HCT116 (cell line): ENCODE data around the gene NAPSA. TPM values are rescaled to one million over a fixed set of nuclear protein-coding genes. Genes with fewer than 3 reads are reported as not detected.

ENCODE experiments used
- ATAC-seq: fragments of 200-7000 bp; cut with Tn5 transposase; 2 replicates; pipeline ENCODE4 v1.9.1; 2020; ENCODE audit warnings: mild to moderate bottlenecking, moderate library complexity
- BruUV-seq: library from RNA; stranded (reverse); fragments of 400-500 nt; replicated peaks from 2 replicates; lab custom pipeline; 2021; lab: Mats Ljungman, UMichigan
- CTCF ChIA-PET: fragments of 300-600 bp; sonication (Branson Sonifier 250); formaldehyde crosslinking; loops from one replicate; lab custom pipeline; 2021; ENCODE audit warnings: antibody characterized with exemption; lab: Charles Lee
- POLR2A ChIA-PET: fragments of 300-600, 350-600 bp; sonication (Branson Sonifier 250); formaldehyde crosslinking; loops from one replicate; lab custom pipeline; 2021; ENCODE audit warnings: antibody characterized with exemption; lab: Charles Lee
- RAD21 ChIA-PET, 2 experiments: fragments of 300-600 bp; sonication (Branson Sonifier 250); formaldehyde crosslinking; loops; one replicate each; lab custom pipeline; 2023; ENCODE audit warnings: low total read pairs in 2 of 2; ENCODE audit not compliant: uncharacterized antibody in 2 of 2, unreplicated experiment in 2 of 2, low non-redundant PET in 1 of 2; lab: Charles Lee
- DNase-seq: peaks from one replicate; pipeline ENCODE4 v3.0.0-alpha.2; 2010; ENCODE audit warnings: low read depth, low spot score
- H2AFZ ChIP-seq: fragments of 200-600 bp; shearing (Covaris generic), sonication (generic); 2 replicates; pipeline ENCODE4 v1.6.1; 2017; ENCODE audit warnings: low read depth, mixed run types, mixed read lengths, antibody characterized with exemption, low read length; ENCODE audit not compliant: poor library complexity, severe bottlenecking
- H3K27ac ChIP-seq: 2 replicates; pipeline ENCODE4 v1.5.1; 2012; ENCODE audit warnings: low read depth, low read length
- H3K27me3 ChIP-seq: fragments of 200-600 bp; sonication (generic); 2 replicates; pipeline ENCODE4 v1.6.1; 2016; ENCODE audit warnings: mixed run types, low read length, mixed read lengths; ENCODE audit not compliant: insufficient read depth
- H3K36me3 ChIP-seq, 2 experiments: fragments of 200-500 bp in 1 of 2; fragments of 200-600 bp in 1 of 2; sonication (Bioruptor generic) in 1 of 2; sonication (generic) in 1 of 2; 2 replicates each; pipeline versions ENCODE4 v1.5.1 to v1.6.1; 2014 to 2016; ENCODE audit warnings: low read length in 2 of 2, inconsistent platforms in 1 of 2, mixed read lengths in 1 of 2, mixed run types in 1 of 2; ENCODE audit not compliant: insufficient read depth in 2 of 2, control insufficient read depth in 1 of 2
- H3K4me1 ChIP-seq, 2 experiments: fragments of 200-600 bp in 1 of 2; sonication (generic) in 1 of 2; 2 replicates each; pipeline versions ENCODE4 v1.5.1 to v1.6.1; 2012 to 2017; ENCODE audit warnings: low read length in 2 of 2, inconsistent platforms in 1 of 2, mild to moderate bottlenecking in 1 of 2, mixed read lengths in 1 of 2, mixed run types in 1 of 2, moderate library complexity in 1 of 2; ENCODE audit not compliant: insufficient read depth in 2 of 2, control insufficient read depth in 1 of 2
- H3K4me2 ChIP-seq: fragments of 200-600 bp; sonication (generic); 2 replicates; pipeline ENCODE4 v1.6.1; 2017; ENCODE audit warnings: mixed run types, low read length, mixed read lengths
- H3K4me3 ChIP-seq, 2 experiments: fragments of 200-600 bp in 1 of 2; sonication (generic) in 1 of 2; replicated peaks in 1 of 2; 2 replicates each; pipeline ENCODE4 v1.5.1; 2011 to 2016; ENCODE audit warnings: low read length in 2 of 2, control low read depth in 1 of 2, low read depth in 1 of 2, mild to moderate bottlenecking in 1 of 2, mixed read lengths in 1 of 2, mixed run types in 1 of 2
- H3K79me2 ChIP-seq: fragments of 200-600 bp; sonication (generic); 2 replicates; pipeline ENCODE4 v1.6.1; 2017; ENCODE audit warnings: mild to moderate bottlenecking, mixed run types, low read length, moderate library complexity, mixed read lengths; ENCODE audit not compliant: insufficient read depth
- H3K9ac ChIP-seq: fragments of 200-600 bp; sonication (generic); 2 replicates; pipeline ENCODE4 v1.6.1; 2016; ENCODE audit warnings: low read length, mixed read lengths
- H3K9me2 ChIP-seq: fragments of 200-600 bp; sonication (generic), shearing (Covaris generic); 2 replicates; pipeline ENCODE4 v1.6.1; 2017; ENCODE audit warnings: mixed run types, mild to moderate bottlenecking, moderate library complexity; ENCODE audit not compliant: insufficient read depth
- H3K9me3 ChIP-seq, 2 experiments: fragments of 200-500 bp in 1 of 2; fragments of 200-600 bp in 1 of 2; sonication (Bioruptor generic) in 1 of 2; sonication (generic) in 1 of 2; 2 replicates each; pipeline ENCODE4 v1.6.1; 2014 to 2017; ENCODE audit warnings: low read length in 2 of 2, mixed read lengths in 2 of 2, inconsistent platforms in 1 of 2, low read depth in 1 of 2, mild to moderate bottlenecking in 1 of 2, mixed run types in 1 of 2, moderate library complexity in 1 of 2; ENCODE audit not compliant: control insufficient read depth in 1 of 2, insufficient read depth in 1 of 2
- H4K20me1 ChIP-seq: fragments of 200-600 bp; sonication (generic), shearing (Covaris generic); 2 replicates; pipeline ENCODE4 v1.6.1; 2017; ENCODE audit warnings: mixed run types, mild to moderate bottlenecking, moderate library complexity; ENCODE audit not compliant: insufficient read depth
- CBX3 ChIP-seq: IDR thresholded peaks from 2 replicates; pipeline ENCODE4 v1.6.1; 2012; ENCODE audit warnings: low read depth
- EGR1 ChIP-seq: IDR thresholded peaks from 2 replicates; pipeline ENCODE4 v1.6.1; 2012; ENCODE audit warnings: low read depth
- EZH2 ChIP-seq: fragments of 200-600 bp; sonication (generic); IDR thresholded peaks from 2 replicates; pipeline ENCODE4 v1.6.1; 2017; ENCODE audit warnings: antibody characterized with exemption, mixed run types
- EZH2phosphoT487 ChIP-seq: fragments of 200-600 bp; IDR thresholded peaks from 2 replicates; pipeline ENCODE4 v1.6.1; 2018; ENCODE audit warnings: antibody characterized with exemption, borderline replicate concordance
- FOSL1 ChIP-seq: IDR thresholded peaks from 2 replicates; pipeline ENCODE4 v1.6.1; 2012; ENCODE audit warnings: low read depth
- REST ChIP-seq: IDR thresholded peaks from 2 replicates; pipeline ENCODE4 v1.6.1; 2012; ENCODE audit warnings: low read depth
- SIN3A ChIP-seq: IDR thresholded peaks from 2 replicates; pipeline ENCODE4 v1.6.1; 2012; ENCODE audit warnings: low read depth
- YY1 ChIP-seq: IDR thresholded peaks from 2 replicates; pipeline ENCODE4 v1.6.1; 2011; ENCODE audit warnings: low read length, low read depth, moderate library complexity, mild to moderate bottlenecking; ENCODE audit not compliant: insufficient replicate concordance; ENCODE audit errors: extremely low read depth
- ZBTB33 ChIP-seq: IDR thresholded peaks from 2 replicates; pipeline ENCODE4 v1.6.1; 2011; ENCODE audit warnings: mild to moderate bottlenecking, low read length, moderate library complexity; ENCODE audit not compliant: insufficient replicate concordance; ENCODE audit errors: extremely low read depth
- intact Hi-C: fragments of 100-400 bp; cut with micrococcal nuclease; formaldehyde crosslinking; loops from 2 replicates; pipeline ENCODE4 v1.10.0; 2022
- total RNA-seq: library from RNA; stranded (reverse); gene quantifications from one replicate; pipeline ENCODE4 v1.2.1, GENCODE V29; 2021; ENCODE audit not compliant: unreplicated experiment

NAPSA gene
- total RNA-seq, 1 experiment from 2014 or later: 4.4 TPM

- no peaks in the 10 kb centered on the region for H3K27me3 ChIP-seq
Measured at GRCh38 chr19:50333235-50333736, 32.2 kb downstream of the NAPSA start.

GRCh38 chr19:50332244-50333038, 33.0 kb downstream of the NAPSA start:
- no peaks in the 10 kb centered on the region for H3K36me3 ChIP-seq
- peaks cover 3% of the 10 kb centered on the region; the same call in 1 of the 2 replicates for H3K79me2 ChIP-seq
- ChIA-PET CTCF (no interaction called here), RAD21 (no interaction called here), POLR2A (interaction anchor here (0.5 kb wide), 1 partner anchor 393 kb away, joined by 4 read pairs; no protein-coding TSS in a partner anchor)
- intact Hi-C loops: no loop called here
- no peak for ATAC-seq
- peak overlapping the region; percentile 86 for H3K4me2 ChIP-seq
- TF ChIP-seq ZBTB33: no peak
- TF ChIP-seq REST: no peak
- TF ChIP-seq EGR1: no peak
- TF ChIP-seq SIN3A: no peak
- no peak for TF ChIP-seq FOSL1
- no peak for TF ChIP-seq EZH2
- TF ChIP-seq CBX3: no peak
- TF ChIP-seq EZH2phosphoT487: no peak
- H2AFZ ChIP-seq: no peak overlapping the region
- H3K9me2 ChIP-seq: no peaks in the 10 kb centered on the region
- H3K9me3 ChIP-seq: no peaks in the 10 kb centered on the region
- no peak overlapping the region for H3K9ac ChIP-seq
- peak overlapping the region in 1 of 2 experiments; percentile 46; a peak in 1 of 4 replicates for H3K4me3 ChIP-seq
- no peaks in the 10 kb centered on the region for H3K27me3 ChIP-seq
- no peak overlapping the region; the same call in 1 of the 2 replicates for H3K27ac ChIP-seq
- H4K20me1 ChIP-seq: no peaks in the 10 kb centered on the region
- BruUV-seq: no TSS peak
- peaks cover 30 to 61% of the 10 kb centered on the region in 2 experiments for H3K4me1 ChIP-seq
- DNase-seq: no peak

More at GRCh38 chr19:50333235-50333736, 32.2 kb downstream of the NAPSA start:
- ATAC-seq: peak; percentile 50
- intact Hi-C loops: no loop called here
- no peaks in the 10 kb centered on the region for H3K9me3 ChIP-seq
- H3K4me3 ChIP-seq: peak overlapping the region; percentile 40 to 46
- peaks cover 26 to 54% of the 10 kb centered on the region in 2 experiments for H3K4me1 ChIP-seq
- POLR2A ChIA-PET: interaction anchor here (0.5 kb wide), 1 partner anchor 392 kb away, joined by 4 read pairs; no protein-coding TSS in a partner anchor
- no peaks in the 10 kb centered on the region for H3K9me2 ChIP-seq
- no TSS peak for BruUV-seq
- H2AFZ ChIP-seq: peak overlapping the region; percentile 95
- H3K27ac ChIP-seq: peak overlapping the region; percentile 39
- CTCF ChIA-PET: no interaction called here
- peak overlapping the region; percentile 11; the same call in 1 of the 2 replicates for H3K9ac ChIP-seq
- no peaks in the 10 kb centered on the region for H4K20me1 ChIP-seq
- TF ChIP-seq EGR1 (peak; percentile 98), YY1 (no peak), FOSL1 (no peak), CBX3 (no peak)
- no peaks in the 10 kb centered on the region for H3K36me3 ChIP-seq
- RAD21 ChIA-PET: interaction anchor here in 1 of 2 experiments (0.6 kb wide), 1 partner anchor 13 kb away, joined by 9 read pairs; no protein-coding TSS in a partner anchor
- peak; percentile 88 for DNase-seq
- H3K4me2 ChIP-seq: peak overlapping the region; percentile 86
- H3K79me2 ChIP-seq: no peaks in the 10 kb centered on the region
